ENCODE measurements around the gene KCNH6. TPM values are rescaled to one million over a fixed set of nuclear protein-coding genes. Genes with fewer than 3 reads are reported as not detected.

The KCNH6 gene
- total RNA-seq, 4 donors from 2014 or later, result not detected

DNA sequence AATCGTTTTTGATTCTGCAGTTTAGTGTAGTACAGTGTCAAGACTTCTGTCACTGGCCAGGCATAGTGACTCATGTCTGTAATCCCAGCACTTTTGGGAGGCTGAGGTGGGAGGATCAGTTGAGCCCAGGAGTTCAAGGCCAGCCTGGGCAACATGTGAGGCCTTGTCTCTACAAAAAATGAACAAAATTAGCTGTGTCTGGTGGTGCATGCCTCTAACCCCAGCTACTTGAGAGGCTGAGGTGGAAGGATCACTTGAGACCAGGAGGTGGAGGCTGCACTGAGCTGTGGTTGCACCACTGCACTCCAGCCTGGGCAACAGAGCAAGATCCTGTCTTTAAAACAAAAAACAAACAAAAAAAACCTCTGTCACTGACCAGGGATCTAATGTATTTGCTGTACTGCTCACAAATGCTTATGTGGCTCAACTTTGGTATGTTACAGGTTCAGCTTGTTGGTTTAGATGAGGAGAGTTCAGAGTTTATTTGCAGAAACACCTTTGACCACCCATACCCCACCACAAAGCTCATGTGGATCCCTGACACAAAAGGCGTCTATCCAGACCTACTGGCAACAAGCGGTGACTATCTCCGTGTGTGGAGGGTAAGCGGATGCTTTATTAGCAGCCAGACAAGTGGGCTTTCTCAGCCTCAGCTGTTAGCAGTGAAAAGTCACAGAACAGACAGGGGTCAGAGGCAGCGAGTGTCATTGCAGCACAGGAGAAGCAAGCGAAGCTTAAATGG is 55.0 kb downstream of the KCNH6 start:
- TF ChIP-seq CTCF (IDR thresholded peaks at IDR 0.05; ENCODE audit: low read depth), result no peak

GRCh38 chr17:63578769-63579111 is 55.6 kb downstream of the KCNH6 start:
- no peak for TF ChIP-seq CTCF (IDR thresholded peaks at IDR 0.05; ENCODE audit: low read depth)

GRCh38 chr17:63579633-63580032 is 56.5 kb downstream of the KCNH6 start:
- TF ChIP-seq CTCF (IDR thresholded peaks at IDR 0.05; ENCODE audit: low read depth), result no peak

DNA sequence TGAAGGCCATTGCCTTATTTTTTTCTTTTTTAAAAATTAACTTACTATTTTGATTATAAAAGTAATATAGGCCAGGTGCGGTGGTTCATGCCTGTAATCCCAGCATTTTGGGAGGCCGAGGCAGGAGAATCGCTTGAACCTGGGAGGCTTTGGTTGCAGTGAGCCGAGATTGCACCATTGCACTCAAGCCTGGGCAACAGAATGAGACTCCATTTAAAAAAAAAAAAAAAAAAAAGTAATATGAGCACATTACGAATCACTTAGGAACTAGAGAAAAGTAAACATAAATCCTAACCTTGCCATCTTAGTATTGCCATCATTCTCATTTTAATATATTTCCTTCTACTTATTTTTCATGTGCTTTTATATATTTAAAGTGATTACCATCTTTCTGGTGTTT is 64.6 kb downstream of the KCNH6 start:
- TF ChIP-seq CTCF (IDR thresholded peaks at IDR 0.05; ENCODE audit: low read depth), result no peak

- TF ChIP-seq CTCF (IDR thresholded peaks at IDR 0.05; ENCODE audit: low read depth), result no peak
Observed at GRCh38 chr17:63588797-63589196, 65.6 kb downstream of the KCNH6 start.

- no peak for TF ChIP-seq CTCF (IDR thresholded peaks at IDR 0.05; ENCODE audit: low read depth)
Observed at GRCh38 chr17:63589646-63590045, 66.5 kb downstream of the KCNH6 start.

DNA sequence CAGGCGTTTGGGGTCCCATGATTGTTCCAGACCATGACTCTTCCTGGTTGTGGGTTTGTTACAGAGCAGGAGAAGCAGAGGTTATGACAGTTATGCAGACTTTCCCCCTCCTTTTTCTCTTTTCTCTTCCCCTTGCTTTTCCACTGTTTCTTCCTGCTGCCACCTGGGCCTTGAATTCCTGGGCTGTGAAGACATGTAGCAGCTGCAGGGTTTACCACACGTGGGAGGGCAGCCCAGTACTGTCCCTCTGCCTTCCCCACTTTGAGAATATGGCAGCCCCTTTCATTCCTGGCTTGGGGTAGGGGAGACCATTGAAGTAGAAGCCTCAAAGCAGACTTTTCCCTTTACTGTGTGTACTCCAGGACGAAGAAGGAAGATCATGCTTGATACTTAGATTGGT is 69.6 kb downstream of the KCNH6 start:
- no peak for TF ChIP-seq CTCF (IDR thresholded peaks at IDR 0.05; ENCODE audit: low read depth)
